Measurements from ENCODE around the gene RAD51B.

RAD51B gene

DNA sequence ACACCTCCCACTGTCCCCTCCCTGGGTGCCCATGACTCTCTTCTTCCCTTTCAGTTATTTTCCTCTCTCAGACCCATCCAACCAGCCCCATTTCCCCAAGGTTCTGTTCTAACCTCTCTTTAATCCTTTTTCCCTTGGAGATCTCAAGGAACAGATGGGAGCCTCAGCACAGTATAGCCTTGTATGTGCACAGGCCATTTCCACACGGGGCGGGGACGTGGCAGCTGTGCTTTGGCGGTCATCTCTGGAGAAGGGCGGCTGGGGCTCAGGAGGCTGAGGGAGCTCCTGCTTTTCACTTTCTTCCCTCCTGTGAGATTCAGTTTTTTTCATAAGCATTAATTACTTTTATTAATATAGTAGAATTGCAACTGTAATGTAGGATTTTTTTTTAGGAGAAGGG lies 761.1 kb downstream of the RAD51B start:
- Histone ChIP-seq H3K4me3 (replicated peaks; ENCODE audit: insufficient read depth, low read length) (no peak overlapping the region), H3K27ac (replicated peaks) (no peak overlapping the region), H3K27me3 (ENCODE audit: insufficient read depth, poor library complexity, severe bottlenecking) (no peaks in the 10 kb centered on the region)
- DNase-seq (ENCODE audit: low read depth in 1 of 2, low spot score in 1 of 2), result no peak
- TF ChIP-seq, protein P1, sequence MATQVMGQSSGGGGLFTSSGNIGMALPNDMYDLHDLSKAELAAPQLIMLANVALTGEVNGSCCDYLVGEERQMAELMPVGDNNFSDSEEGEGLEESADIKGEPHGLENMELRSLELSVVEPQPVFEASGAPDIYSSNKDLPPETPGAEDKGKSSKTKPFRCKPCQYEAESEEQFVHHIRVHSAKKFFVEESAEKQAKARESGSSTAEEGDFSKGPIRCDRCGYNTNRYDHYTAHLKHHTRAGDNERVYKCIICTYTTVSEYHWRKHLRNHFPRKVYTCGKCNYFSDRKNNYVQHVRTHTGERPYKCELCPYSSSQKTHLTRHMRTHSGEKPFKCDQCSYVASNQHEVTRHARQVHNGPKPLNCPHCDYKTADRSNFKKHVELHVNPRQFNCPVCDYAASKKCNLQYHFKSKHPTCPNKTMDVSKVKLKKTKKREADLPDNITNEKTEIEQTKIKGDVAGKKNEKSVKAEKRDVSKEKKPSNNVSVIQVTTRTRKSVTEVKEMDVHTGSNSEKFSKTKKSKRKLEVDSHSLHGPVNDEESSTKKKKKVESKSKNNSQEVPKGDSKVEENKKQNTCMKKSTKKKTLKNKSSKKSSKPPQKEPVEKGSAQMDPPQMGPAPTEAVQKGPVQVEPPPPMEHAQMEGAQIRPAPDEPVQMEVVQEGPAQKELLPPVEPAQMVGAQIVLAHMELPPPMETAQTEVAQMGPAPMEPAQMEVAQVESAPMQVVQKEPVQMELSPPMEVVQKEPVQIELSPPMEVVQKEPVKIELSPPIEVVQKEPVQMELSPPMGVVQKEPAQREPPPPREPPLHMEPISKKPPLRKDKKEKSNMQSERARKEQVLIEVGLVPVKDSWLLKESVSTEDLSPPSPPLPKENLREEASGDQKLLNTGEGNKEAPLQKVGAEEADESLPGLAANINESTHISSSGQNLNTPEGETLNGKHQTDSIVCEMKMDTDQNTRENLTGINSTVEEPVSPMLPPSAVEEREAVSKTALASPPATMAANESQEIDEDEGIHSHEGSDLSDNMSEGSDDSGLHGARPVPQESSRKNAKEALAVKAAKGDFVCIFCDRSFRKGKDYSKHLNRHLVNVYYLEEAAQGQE (IDR thresholded peaks at IDR 0.05; ENCODE audit: insufficient replicate concordance, low read depth), result no peak
- no peak for TF ChIP-seq POLR2AphosphoS5 (IDR thresholded peaks at IDR 0.05; ENCODE audit: low read depth)
- no peak for TF ChIP-seq SPI1 (IDR thresholded peaks at IDR 0.05; ENCODE audit: borderline replicate concordance, low read depth)
- no peak for TF ChIP-seq CTCF (IDR thresholded peaks at IDR 0.05; ENCODE audit: insufficient read depth, low read length)

- no peak for DNase-seq (ENCODE audit: low read depth in 1 of 2, low spot score in 1 of 2)
- H3K4me3 ChIP-seq (replicated peaks; ENCODE audit: insufficient read depth, low read length), result no peak overlapping the region
- no peaks in the 10 kb centered on the region for H3K27me3 ChIP-seq (ENCODE audit: insufficient read depth, poor library complexity, severe bottlenecking)
- H3K27ac ChIP-seq (replicated peaks), result no peak overlapping the region
- TF ChIP-seq, protein P1 (IDR thresholded peaks at IDR 0.05; ENCODE audit: insufficient replicate concordance, low read depth), result no peak
- no peak for TF ChIP-seq SPI1 (IDR thresholded peaks at IDR 0.05; ENCODE audit: borderline replicate concordance, low read depth)
- TF ChIP-seq POLR2AphosphoS5 (IDR thresholded peaks at IDR 0.05; ENCODE audit: low read depth), result no peak
- no peak for TF ChIP-seq GABPA (IDR thresholded peaks at IDR 0.05; ENCODE audit: low read depth)
- no peak for TF ChIP-seq CTCF (IDR thresholded peaks at IDR 0.05; ENCODE audit: insufficient read depth, low read length)
These were observed 764.1 kb downstream of the RAD51B start for GRCh38 chr14:68583548-68584280.

DNA sequence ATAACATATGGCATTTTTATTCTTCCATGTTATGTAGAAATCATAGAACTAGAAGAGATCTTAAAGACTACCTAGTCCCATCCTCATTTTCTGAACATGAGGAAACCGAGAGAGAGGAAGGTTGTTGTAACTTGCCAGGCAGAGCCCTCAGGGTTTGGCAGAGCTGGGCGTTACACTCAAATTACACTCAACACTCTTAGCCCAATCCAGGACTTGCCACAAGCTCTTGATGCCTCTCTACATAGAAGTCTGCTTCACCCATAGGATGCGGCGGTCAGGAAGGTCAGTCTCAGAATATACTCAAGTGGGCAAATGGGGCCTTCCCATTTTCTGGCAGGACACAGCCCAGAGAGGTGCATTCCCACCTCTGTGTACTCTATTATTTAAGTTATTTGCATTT lies 765.2 kb downstream of the RAD51B start:
- DNase-seq (ENCODE audit: low read depth in 1 of 2, low spot score in 1 of 2), result no peak
- TF ChIP-seq GABPA (IDR thresholded peaks at IDR 0.05; ENCODE audit: low read depth), result no peak
- TF ChIP-seq, protein P1 (IDR thresholded peaks at IDR 0.05; ENCODE audit: insufficient replicate concordance, low read depth), result no peak
- TF ChIP-seq SPI1 (IDR thresholded peaks at IDR 0.05; ENCODE audit: borderline replicate concordance, low read depth), result no peak
- no peak for TF ChIP-seq CTCF (IDR thresholded peaks at IDR 0.05; ENCODE audit: insufficient read depth, low read length)
- TF ChIP-seq POLR2AphosphoS5 (IDR thresholded peaks at IDR 0.05; ENCODE audit: low read depth), result no peak
- Histone ChIP-seq H3K27ac (replicated peaks) (no peak overlapping the region), H3K4me3 (replicated peaks; ENCODE audit: insufficient read depth, low read length) (no peak overlapping the region), H3K27me3 (ENCODE audit: insufficient read depth, poor library complexity, severe bottlenecking) (no peaks in the 10 kb centered on the region)

All from HL-60 (cell line).